IPS-20b (cell line): Measurements from ENCODE around the gene GRIA2.

Experiments
- H3K27ac ChIP-seq: one replicate; pipeline ENCODE4 v1.5.1; 2013; ENCODE audit warnings: low read length
- H3K27me3 ChIP-seq: 2 replicates; pipeline ENCODE4 v1.6.1; 2013; ENCODE audit warnings: mild to moderate bottlenecking, low read length, inconsistent platforms; ENCODE audit not compliant: insufficient read depth
- H3K36me3 ChIP-seq: 2 replicates; pipeline ENCODE4 v1.6.1; 2013; ENCODE audit warnings: low read depth, mild to moderate bottlenecking, inconsistent platforms, low read length, moderate library complexity; ENCODE audit not compliant: insufficient read depth
- H3K4me1 ChIP-seq: 2 replicates; pipeline ENCODE4 v1.6.1; 2013; ENCODE audit warnings: mild to moderate bottlenecking, control low read depth, inconsistent platforms, low read length, moderate library complexity; ENCODE audit not compliant: insufficient read depth
- H3K4me3 ChIP-seq: 2 replicates; pipeline ENCODE4 v1.5.1; 2013; ENCODE audit warnings: mild to moderate bottlenecking, low read length, inconsistent platforms
- H3K9ac ChIP-seq: 2 replicates; pipeline ENCODE4 v1.6.1; 2013; ENCODE audit warnings: low read depth, mild to moderate bottlenecking, inconsistent platforms, low read length, moderate library complexity
- H3K9me3 ChIP-seq: 2 replicates; pipeline ENCODE4 v1.6.1; 2013; ENCODE audit warnings: mild to moderate bottlenecking, low read depth, low read length, inconsistent platforms; ENCODE audit not compliant: insufficient read depth

GRIA2 gene

DNA sequence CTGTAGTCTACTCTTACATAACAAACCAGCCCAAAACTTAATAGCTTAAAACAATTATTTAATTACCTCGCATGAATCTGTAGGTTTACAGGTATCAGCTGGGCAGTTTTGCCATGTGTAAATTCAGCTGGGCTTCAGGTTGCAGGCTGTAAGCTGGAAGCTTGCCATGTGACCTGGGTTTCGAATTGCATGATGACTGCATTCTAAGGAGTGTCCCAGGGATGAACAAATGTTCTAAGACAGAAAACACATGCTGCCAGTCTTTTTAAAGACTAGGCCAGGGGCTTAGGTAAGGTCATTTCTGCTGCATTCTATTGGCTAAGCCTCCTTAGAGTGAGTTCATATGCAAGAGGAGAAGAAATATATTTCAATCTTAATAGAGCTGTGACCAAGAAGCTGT, 44.8 kb downstream of the GRIA2 start:
- Histone ChIP-seq H3K36me3 (no peaks in the 10 kb centered on the region), H3K9ac (no peak overlapping the region), H3K27ac (no peak overlapping the region), H3K4me1 (no peaks in the 10 kb centered on the region), H3K4me3 (no peak overlapping the region), H3K9me3 (no peaks in the 10 kb centered on the region), H3K27me3 (no peaks in the 10 kb centered on the region)

- Histone ChIP-seq H3K36me3 (no peaks in the 10 kb centered on the region), H3K27me3 (no peaks in the 10 kb centered on the region), H3K4me1 (no peaks in the 10 kb centered on the region; the same call in 1 of the 2 replicates), H3K4me3 (no peak overlapping the region), H3K9me3 (no peaks in the 10 kb centered on the region), H3K27ac (no peak overlapping the region), H3K9ac (no peak overlapping the region)
These were observed 49.6 kb downstream of the GRIA2 start for GRCh38 chr4:157270108-157270507.

GRCh38 chr4:157270552-157270951, 50.0 kb downstream of the GRIA2 start:
- H3K4me3 ChIP-seq = no peak overlapping the region

GRCh38 chr4:157271166-157271869, 50.8 kb downstream of the GRIA2 start:
- Histone ChIP-seq H3K4me3 (no peak overlapping the region), H3K9ac (no peak overlapping the region), H3K4me1 (no peaks in the 10 kb centered on the region; the same call in 1 of the 2 replicates), H3K9me3 (no peaks in the 10 kb centered on the region), H3K27ac (no peak overlapping the region), H3K27me3 (no peaks in the 10 kb centered on the region), H3K36me3 (no peaks in the 10 kb centered on the region)

More at GRCh38 chr4:157270552-157270951, 50.0 kb downstream of the GRIA2 start:
- Histone ChIP-seq H3K27ac (no peak overlapping the region), H3K9me3 (no peaks in the 10 kb centered on the region), H3K9ac (no peak overlapping the region), H3K27me3 (no peaks in the 10 kb centered on the region), H3K36me3 (no peaks in the 10 kb centered on the region), H3K4me1 (no peaks in the 10 kb centered on the region; the same call in 1 of the 2 replicates)

DNA sequence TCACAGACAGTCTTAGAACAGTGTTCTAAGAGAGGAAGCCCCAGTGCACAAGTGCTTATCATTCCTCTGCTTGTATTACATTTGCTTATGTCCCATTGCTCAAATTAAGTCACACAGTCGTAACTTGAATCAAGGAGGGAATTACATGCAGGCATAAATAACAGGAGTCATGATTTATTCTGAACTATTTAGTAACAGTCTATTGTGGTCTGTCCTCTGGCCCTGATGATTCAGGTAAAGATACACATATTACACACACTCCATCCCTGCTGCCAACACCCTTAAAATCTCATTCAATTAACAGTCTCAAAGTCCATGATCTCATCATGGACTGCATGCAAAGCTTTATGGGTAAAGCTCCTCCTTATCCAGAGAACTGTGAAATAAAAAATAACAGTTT, 60.1 kb downstream of the GRIA2 start:
- H3K27me3 ChIP-seq = no peaks in the 10 kb centered on the region
- no peak overlapping the region for H3K9ac ChIP-seq
- no peak overlapping the region for H3K4me3 ChIP-seq
- H3K9me3 ChIP-seq = no peaks in the 10 kb centered on the region
- H3K27ac ChIP-seq = no peak overlapping the region
- H3K36me3 ChIP-seq = no peaks in the 10 kb centered on the region
- no peaks in the 10 kb centered on the region for H3K4me1 ChIP-seq

GRCh38 chr4:157282019-157282418, 61.5 kb downstream of the GRIA2 start:
- Histone ChIP-seq H3K36me3 (no peaks in the 10 kb centered on the region), H3K27me3 (no peaks in the 10 kb centered on the region), H3K4me3 (no peak overlapping the region), H3K4me1 (no peaks in the 10 kb centered on the region), H3K9me3 (no peaks in the 10 kb centered on the region), H3K9ac (no peak overlapping the region), H3K27ac (no peak overlapping the region)

DNA sequence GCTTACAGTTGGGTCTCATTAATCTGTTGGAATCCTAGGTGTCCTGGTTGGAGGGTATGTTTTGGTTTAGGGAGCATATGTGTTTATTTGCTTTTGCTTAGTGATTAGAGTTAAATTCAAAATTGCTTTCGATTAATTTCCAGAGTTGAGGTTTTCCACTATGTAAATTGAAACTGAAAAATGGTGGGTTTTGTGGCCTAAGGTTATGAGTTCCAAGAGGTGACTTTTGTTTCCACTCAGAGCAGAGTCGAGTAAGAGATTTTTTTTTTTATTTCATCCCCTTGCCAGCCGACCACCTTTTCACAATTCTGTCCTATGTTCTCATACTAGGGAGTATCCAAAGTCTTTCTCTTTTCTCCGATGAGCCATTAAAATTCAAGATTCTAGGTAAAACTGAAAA, 66.9 kb downstream of the GRIA2 start:
- no peak overlapping the region for H3K9ac ChIP-seq
- H3K4me1 ChIP-seq = no peaks in the 10 kb centered on the region
- no peak overlapping the region for H3K4me3 ChIP-seq
- H3K27ac ChIP-seq = no peak overlapping the region
- no peaks in the 10 kb centered on the region for H3K27me3 ChIP-seq
- no peaks in the 10 kb centered on the region for H3K36me3 ChIP-seq
- no peaks in the 10 kb centered on the region for H3K9me3 ChIP-seq

- Histone ChIP-seq H3K4me1 (no peaks in the 10 kb centered on the region), H3K4me3 (no peak overlapping the region), H3K9ac (no peak overlapping the region), H3K9me3 (no peaks in the 10 kb centered on the region), H3K27ac (no peak overlapping the region), H3K27me3 (no peaks in the 10 kb centered on the region), H3K36me3 (no peaks in the 10 kb centered on the region)
These were observed 70.1 kb downstream of the GRIA2 start for GRCh38 chr4:157290622-157291021.

GRCh38 chr4:157291071-157291470, 70.5 kb downstream of the GRIA2 start:
- H3K4me1 ChIP-seq = no peaks in the 10 kb centered on the region
- no peak overlapping the region for H3K9ac ChIP-seq
- H3K36me3 ChIP-seq = no peaks in the 10 kb centered on the region
- H3K27me3 ChIP-seq = no peaks in the 10 kb centered on the region
- H3K4me3 ChIP-seq = no peak overlapping the region
- no peak overlapping the region for H3K27ac ChIP-seq
- no peaks in the 10 kb centered on the region for H3K9me3 ChIP-seq

- no peaks in the 10 kb centered on the region for H3K36me3 ChIP-seq
- H3K9ac ChIP-seq = no peak overlapping the region
- H3K27me3 ChIP-seq = no peaks in the 10 kb centered on the region
- no peaks in the 10 kb centered on the region for H3K4me1 ChIP-seq
- H3K27ac ChIP-seq = no peak overlapping the region
- H3K9me3 ChIP-seq = no peaks in the 10 kb centered on the region
- no peak overlapping the region for H3K4me3 ChIP-seq
These were observed 73.1 kb downstream of the GRIA2 start for GRCh38 chr4:157293673-157294072.

DNA sequence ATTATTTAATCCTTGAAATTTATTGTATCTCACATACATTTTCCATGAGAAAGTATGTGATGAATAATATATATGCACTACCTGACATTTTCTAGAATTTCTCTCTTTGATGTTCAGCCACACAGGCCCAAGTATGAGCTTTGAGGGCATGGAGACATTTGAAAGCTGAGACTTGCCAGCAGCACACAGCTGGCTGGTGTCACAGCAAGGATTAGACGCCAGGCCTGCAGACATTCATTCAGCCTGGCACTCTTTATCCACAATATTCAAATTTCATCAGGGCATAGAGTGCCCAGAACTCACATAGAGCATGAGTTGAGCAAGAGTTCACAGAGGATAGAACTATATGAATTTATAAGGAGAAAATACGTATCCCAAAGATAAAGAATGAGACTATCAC, 74.0 kb downstream of the GRIA2 start:
- H3K36me3 ChIP-seq = no peaks in the 10 kb centered on the region
- H3K4me1 ChIP-seq = no peaks in the 10 kb centered on the region
- no peak overlapping the region for H3K4me3 ChIP-seq
- no peak overlapping the region for H3K9ac ChIP-seq
- no peaks in the 10 kb centered on the region for H3K27me3 ChIP-seq
- no peaks in the 10 kb centered on the region for H3K9me3 ChIP-seq
- H3K27ac ChIP-seq = no peak overlapping the region

- Histone ChIP-seq H3K9ac (no peak overlapping the region), H3K36me3 (no peaks in the 10 kb centered on the region), H3K27me3 (no peaks in the 10 kb centered on the region), H3K27ac (no peak overlapping the region), H3K9me3 (no peaks in the 10 kb centered on the region), H3K4me1 (no peaks in the 10 kb centered on the region), H3K4me3 (no peak overlapping the region)
These were observed 80.2 kb downstream of the GRIA2 start for GRCh38 chr4:157300701-157301100.
